Panc1 (cell line): Measurements from ENCODE around the gene NEURL3. TPM values are rescaled to one million over a fixed set of nuclear protein-coding genes. Genes with fewer than 3 reads are reported as not detected.

Source experiments
- ATAC-seq: fragments of 200-7000 bp; cut with Tn5 transposase; 2 replicates; pipeline ENCODE4 v1.9.1; 2020; ENCODE audit warnings: mild to moderate bottlenecking, moderate library complexity
- BruUV-seq: library from RNA; stranded (reverse); fragments of 400-500 nt; replicated peaks from 2 replicates; lab custom pipeline; 2021; lab: Mats Ljungman, UMichigan
- CTCF ChIA-PET: fragments of 300-600 bp; sonication (Branson Sonifier 250); formaldehyde crosslinking; loops from one replicate; lab custom pipeline; 2022; ENCODE audit warnings: antibody characterized with exemption; lab: Charles Lee
- POLR2A ChIA-PET: fragments of 300-600 bp; sonication (Branson Sonifier 250); formaldehyde crosslinking; loops from one replicate; lab custom pipeline; 2022; ENCODE audit warnings: antibody characterized with exemption; lab: Charles Lee
- DNase-seq: peaks from one replicate; pipeline ENCODE4 v3.0.0-alpha.2; 2010; ENCODE audit warnings: low read depth, low spot score
- H3K27ac ChIP-seq: 2 replicates; pipeline ENCODE4 v1.5.1; 2011; ENCODE audit warnings: mild to moderate bottlenecking, low read length, inconsistent platforms
- H3K27me3 ChIP-seq: fragments of 200-500 bp; sonication (Bioruptor generic); 2 replicates; pipeline ENCODE4 v1.6.0; 2014; ENCODE audit warnings: low read length, inconsistent platforms; ENCODE audit not compliant: control insufficient read depth, insufficient read depth
- H3K36me3 ChIP-seq: fragments of 200-500 bp; sonication (Bioruptor generic); 2 replicates; pipeline ENCODE4 v1.5.1; 2014; ENCODE audit warnings: inconsistent platforms, mild to moderate bottlenecking, low read length, moderate library complexity; ENCODE audit not compliant: control insufficient read depth, insufficient read depth
- H3K4me1 ChIP-seq: 2 replicates; pipeline ENCODE4 v1.5.1; 2011; ENCODE audit warnings: inconsistent platforms, mild to moderate bottlenecking, low read length, moderate library complexity; ENCODE audit not compliant: control insufficient read depth, insufficient read depth
- H3K4me3 ChIP-seq, 2 experiments: 2 replicates each; pipeline ENCODE4 v1.5.1; 2011 to 2012; ENCODE audit warnings: low read depth in 2 of 2, low read length in 2 of 2, mild to moderate bottlenecking in 2 of 2, inconsistent platforms in 1 of 2, moderate library complexity in 1 of 2
- H3K9me3 ChIP-seq: fragments of 200-500 bp; sonication (Bioruptor generic); 2 replicates; pipeline ENCODE4 v1.5.1; 2014; ENCODE audit warnings: low read depth, mild to moderate bottlenecking, inconsistent platforms, low read length, moderate library complexity; ENCODE audit not compliant: control insufficient read depth, insufficient read depth
- POLR2AphosphoS5 ChIP-seq: IDR thresholded peaks from 2 replicates; pipeline ENCODE4 v1.6.1; 2012; ENCODE audit warnings: mild to moderate bottlenecking, low read depth, low read length, moderate library complexity
- SIN3A ChIP-seq: IDR thresholded peaks from 2 replicates; pipeline ENCODE4 v1.6.1; 2012; ENCODE audit warnings: low read depth, mild to moderate bottlenecking, low read length, moderate library complexity, borderline replicate concordance; ENCODE audit not compliant: insufficient read depth
- TCF7L2 ChIP-seq: IDR thresholded peaks from 2 replicates; pipeline ENCODE4 v1.6.1; 2011; ENCODE audit warnings: mild to moderate bottlenecking, low read depth, low read length, inconsistent platforms
- in situ Hi-C: cut with HindIII; loops from 2 replicates; pipeline ENCODE4 v1.10.0; 2016; ENCODE audit warnings: low sequenced_read_pairs, low pct_unique_long_range_greater_than_20kb
- intact Hi-C: fragments of 100-400 bp; cut with micrococcal nuclease; formaldehyde crosslinking; loops from one replicate; pipeline ENCODE4 v1.10.0; 2022; ENCODE audit not compliant: unreplicated experiment
- total RNA-seq: library from RNA; stranded (reverse); gene quantifications from one replicate; pipeline ENCODE4 v1.2.1, GENCODE V29; 2021; ENCODE audit not compliant: unreplicated experiment
- TF ChIP-seq, protein P1 (sequence below): fragments of 450-650 bp; IDR thresholded peaks from 2 replicates; pipeline ENCODE4 v1.5.1; 2017; ENCODE audit warnings: mild to moderate bottlenecking
- TF ChIP-seq, protein P2 (sequence below), 2 experiments: IDR thresholded peaks; 2 replicates each; pipeline ENCODE4 v1.6.1; 2011 to 2012; ENCODE audit warnings: low read depth in 2 of 2, control low read depth in 1 of 2, low read length in 1 of 2, mild to moderate bottlenecking in 1 of 2, moderate library complexity in 1 of 2; ENCODE audit not compliant: insufficient read depth in 1 of 2

Gene NEURL3
- total RNA-seq, 1 experiment from 2014 or later = 1.2 TPM

DNA sequence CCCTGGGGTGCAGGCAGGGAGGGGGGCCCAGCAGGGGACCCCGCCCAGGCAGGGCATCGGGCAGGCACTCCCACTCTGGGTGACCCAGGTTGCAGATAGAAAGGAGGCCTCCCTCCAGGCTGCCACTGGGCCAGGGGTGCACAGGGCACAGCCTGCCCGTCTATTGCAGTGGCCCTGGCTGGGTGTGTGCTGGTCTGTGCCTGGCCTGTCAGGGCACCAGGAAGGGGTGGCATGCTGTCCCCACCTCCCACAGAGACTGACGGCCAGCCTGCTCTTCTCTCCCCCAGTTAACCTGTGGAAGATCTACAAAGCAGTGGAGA lies 44.3 kb upstream of the NEURL3 start:
- Histone ChIP-seq H3K36me3 (no peaks in the 10 kb centered on the region), H3K4me1 (peaks cover under 1% of the 10 kb centered on the region; the same call in 1 of the 2 replicates), H3K9me3 (no peaks in the 10 kb centered on the region), H3K4me3 (no peak overlapping the region), H3K27me3 (no peaks in the 10 kb centered on the region), H3K27ac (no peak overlapping the region)
- intact Hi-C loops (no loop called here), in situ Hi-C loops (no loop called here)
- TF ChIP-seq, protein P1, sequence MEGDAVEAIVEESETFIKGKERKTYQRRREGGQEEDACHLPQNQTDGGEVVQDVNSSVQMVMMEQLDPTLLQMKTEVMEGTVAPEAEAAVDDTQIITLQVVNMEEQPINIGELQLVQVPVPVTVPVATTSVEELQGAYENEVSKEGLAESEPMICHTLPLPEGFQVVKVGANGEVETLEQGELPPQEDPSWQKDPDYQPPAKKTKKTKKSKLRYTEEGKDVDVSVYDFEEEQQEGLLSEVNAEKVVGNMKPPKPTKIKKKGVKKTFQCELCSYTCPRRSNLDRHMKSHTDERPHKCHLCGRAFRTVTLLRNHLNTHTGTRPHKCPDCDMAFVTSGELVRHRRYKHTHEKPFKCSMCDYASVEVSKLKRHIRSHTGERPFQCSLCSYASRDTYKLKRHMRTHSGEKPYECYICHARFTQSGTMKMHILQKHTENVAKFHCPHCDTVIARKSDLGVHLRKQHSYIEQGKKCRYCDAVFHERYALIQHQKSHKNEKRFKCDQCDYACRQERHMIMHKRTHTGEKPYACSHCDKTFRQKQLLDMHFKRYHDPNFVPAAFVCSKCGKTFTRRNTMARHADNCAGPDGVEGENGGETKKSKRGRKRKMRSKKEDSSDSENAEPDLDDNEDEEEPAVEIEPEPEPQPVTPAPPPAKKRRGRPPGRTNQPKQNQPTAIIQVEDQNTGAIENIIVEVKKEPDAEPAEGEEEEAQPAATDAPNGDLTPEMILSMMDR = no peak
- TF ChIP-seq, protein P2, sequence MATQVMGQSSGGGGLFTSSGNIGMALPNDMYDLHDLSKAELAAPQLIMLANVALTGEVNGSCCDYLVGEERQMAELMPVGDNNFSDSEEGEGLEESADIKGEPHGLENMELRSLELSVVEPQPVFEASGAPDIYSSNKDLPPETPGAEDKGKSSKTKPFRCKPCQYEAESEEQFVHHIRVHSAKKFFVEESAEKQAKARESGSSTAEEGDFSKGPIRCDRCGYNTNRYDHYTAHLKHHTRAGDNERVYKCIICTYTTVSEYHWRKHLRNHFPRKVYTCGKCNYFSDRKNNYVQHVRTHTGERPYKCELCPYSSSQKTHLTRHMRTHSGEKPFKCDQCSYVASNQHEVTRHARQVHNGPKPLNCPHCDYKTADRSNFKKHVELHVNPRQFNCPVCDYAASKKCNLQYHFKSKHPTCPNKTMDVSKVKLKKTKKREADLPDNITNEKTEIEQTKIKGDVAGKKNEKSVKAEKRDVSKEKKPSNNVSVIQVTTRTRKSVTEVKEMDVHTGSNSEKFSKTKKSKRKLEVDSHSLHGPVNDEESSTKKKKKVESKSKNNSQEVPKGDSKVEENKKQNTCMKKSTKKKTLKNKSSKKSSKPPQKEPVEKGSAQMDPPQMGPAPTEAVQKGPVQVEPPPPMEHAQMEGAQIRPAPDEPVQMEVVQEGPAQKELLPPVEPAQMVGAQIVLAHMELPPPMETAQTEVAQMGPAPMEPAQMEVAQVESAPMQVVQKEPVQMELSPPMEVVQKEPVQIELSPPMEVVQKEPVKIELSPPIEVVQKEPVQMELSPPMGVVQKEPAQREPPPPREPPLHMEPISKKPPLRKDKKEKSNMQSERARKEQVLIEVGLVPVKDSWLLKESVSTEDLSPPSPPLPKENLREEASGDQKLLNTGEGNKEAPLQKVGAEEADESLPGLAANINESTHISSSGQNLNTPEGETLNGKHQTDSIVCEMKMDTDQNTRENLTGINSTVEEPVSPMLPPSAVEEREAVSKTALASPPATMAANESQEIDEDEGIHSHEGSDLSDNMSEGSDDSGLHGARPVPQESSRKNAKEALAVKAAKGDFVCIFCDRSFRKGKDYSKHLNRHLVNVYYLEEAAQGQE (IDR thresholded peaks at IDR 0.05; ENCODE audit: insufficient read depth in 1 of 2, low read depth in 2 of 2, low read length in 1 of 2) = no peak
- no peak for TF ChIP-seq TCF7L2
- no peak for TF ChIP-seq SIN3A
- TF ChIP-seq POLR2AphosphoS5 = no peak
- ChIA-PET POLR2A (no interaction called here), CTCF (interaction anchor here (0.8 kb wide), 1 partner anchor 11 kb away, joined by 3 read pairs; no protein-coding TSS in a partner anchor)
- DNase-seq = no peak
- ATAC-seq = no peak
- no TSS peak for BruUV-seq

DNA sequence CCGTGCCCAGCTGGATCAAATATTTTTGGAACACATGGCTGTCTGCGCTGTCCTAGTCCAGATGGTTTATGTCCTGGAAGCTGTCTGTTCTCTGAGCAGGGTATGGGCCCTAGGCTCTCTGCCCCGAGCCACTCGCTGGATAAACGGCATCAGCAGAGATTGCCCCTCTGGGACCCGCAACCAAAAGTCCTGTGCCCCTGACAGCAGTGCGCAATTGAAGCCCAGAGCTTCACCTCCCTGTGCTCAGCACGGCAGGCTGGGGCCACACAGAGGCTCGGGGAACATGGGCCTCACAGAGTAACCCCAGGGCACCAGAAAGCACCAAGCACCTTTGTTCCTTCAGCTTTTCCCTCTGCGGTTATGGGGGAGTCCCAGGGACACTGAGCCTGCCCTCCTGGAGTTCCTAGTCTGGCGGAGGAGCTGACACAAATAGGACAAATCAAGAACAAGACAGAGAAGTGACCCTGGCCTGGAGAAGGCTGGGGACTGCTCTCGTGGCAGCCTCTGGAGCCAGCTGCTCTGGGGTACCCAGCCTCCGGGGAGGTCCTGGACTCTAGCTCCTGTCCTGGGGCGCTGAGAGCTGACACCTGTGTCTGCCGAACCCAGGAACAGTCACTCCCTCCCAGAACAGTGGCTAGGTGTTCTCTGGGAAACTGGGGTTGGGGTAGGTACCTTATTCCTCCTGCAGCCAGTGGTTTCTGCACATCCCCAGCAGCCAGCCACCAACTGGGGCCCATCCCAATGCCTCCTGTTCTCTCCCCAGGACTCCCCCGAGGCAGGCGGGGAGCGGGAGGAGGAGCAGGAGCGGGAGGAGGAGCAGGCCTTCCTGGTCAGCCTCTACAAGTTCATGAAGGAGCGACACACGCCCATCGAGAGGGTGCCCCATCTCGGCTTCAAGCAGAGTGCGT lies 43.7 kb upstream of the NEURL3 start:
- ATAC-seq = no peak
- DNase-seq = no peak
- BruUV-seq = no TSS peak
- intact Hi-C loops (no loop called here), in situ Hi-C loops (no loop called here)
- Histone ChIP-seq H3K27me3 (no peaks in the 10 kb centered on the region), H3K4me3 (no peak overlapping the region), H3K27ac (no peak overlapping the region), H3K36me3 (no peaks in the 10 kb centered on the region), H3K4me1 (no peaks in the 10 kb centered on the region; the same call in 1 of the 2 replicates), H3K9me3 (no peaks in the 10 kb centered on the region)
- ChIA-PET CTCF (no interaction called here), POLR2A (no interaction called here)
- TF ChIP-seq, protein P2 (IDR thresholded peaks at IDR 0.05; ENCODE audit: insufficient read depth in 1 of 2, low read depth in 2 of 2, low read length in 1 of 2) = no peak
- TF ChIP-seq, protein P1 = no peak
- TF ChIP-seq SIN3A (no peak), POLR2AphosphoS5 (no peak), TCF7L2 (no peak)
